HG03521 (cell line): Measurements from ENCODE around the gene DNMT3A.

ENCODE experiments used
- ATAC-seq: cut with Tn5 transposase; IDR thresholded peaks from one replicate; pipeline ENCODE4 v1.9.1; 2021; ENCODE audit warnings: mild to moderate bottlenecking, moderate library complexity; ENCODE audit not compliant: unreplicated experiment

The DNMT3A gene

DNA sequence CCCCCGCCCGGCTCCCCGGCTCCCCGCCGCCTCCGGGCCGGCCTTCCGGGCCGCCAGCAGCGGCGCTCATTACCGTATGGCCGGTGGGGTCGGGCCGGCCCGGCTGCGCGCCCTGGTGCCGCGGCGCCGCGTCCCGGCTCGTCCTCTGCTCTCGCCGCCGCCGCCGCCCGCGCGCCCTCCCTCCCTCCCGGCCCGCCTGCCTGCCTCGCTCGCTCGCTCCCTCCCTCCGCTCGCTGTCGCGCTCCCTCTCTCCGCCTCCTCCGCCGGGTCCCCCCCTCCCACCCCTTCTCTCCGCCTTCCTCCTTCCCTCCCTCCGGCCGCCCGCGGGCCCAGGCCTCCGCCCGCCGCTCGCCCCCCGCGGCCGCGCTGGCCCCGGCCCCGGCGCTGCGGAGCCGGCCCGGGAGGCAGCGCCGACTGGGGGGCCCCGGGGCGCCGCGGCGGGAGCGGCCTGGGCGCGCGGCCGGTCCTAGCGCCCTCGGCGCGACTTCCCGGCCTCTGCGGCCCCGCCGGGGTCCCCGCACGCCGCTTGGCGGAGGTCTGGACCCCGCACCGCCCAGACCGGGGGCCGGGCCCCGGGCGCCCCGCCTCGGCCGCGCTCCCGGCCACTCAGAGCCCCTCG is at the start of gene DNMT3A:
Gene DNMT3A (minus strand): TSS at position 173 of the 619 bp plus-strand sequence. CDS start 27,941 bp downstream, outside the sequence.
- peak; percentile 34 for ATAC-seq

DNA sequence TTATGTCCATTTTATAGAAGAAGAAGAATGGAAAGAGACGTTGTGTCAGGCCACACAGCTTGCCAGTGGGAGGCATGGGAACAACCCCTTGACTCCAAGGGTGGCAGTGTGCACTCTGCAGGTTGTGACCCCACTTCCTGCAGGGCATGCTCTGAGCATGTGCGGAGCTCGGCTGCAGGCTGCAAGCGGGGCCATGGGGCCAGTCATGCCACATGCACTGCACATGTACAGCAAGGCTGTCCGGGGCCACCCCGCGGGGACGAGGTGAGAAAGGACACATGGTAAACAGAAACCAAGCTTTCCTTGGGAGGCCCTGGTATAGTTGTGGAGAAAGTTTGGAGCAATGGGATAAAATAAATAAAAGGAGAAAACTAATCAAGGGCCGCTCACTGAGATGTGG is 47.4 kb upstream of the DNMT3A start:
- ATAC-seq = no peak

DNA sequence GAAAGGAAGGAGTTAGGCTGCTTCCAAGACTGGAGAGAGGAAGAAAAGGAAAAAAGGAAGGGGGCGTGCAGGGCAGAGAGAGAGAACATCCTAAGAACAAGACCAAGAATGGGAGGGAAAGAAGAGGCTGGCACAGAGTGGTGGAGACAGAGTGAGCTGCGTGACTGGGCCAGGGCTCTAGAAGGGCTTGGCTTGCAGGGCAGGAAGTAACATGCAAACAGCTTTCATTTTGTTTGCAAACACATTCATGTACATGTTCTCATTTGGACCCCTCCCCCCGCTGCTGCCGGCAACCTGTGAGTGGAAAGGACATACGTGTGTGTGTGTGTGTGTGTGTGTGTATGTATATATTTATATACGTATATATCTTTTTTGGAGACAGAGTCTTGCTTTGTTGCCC is 46.8 kb upstream of the DNMT3A start:
- ATAC-seq = no peak

DNA sequence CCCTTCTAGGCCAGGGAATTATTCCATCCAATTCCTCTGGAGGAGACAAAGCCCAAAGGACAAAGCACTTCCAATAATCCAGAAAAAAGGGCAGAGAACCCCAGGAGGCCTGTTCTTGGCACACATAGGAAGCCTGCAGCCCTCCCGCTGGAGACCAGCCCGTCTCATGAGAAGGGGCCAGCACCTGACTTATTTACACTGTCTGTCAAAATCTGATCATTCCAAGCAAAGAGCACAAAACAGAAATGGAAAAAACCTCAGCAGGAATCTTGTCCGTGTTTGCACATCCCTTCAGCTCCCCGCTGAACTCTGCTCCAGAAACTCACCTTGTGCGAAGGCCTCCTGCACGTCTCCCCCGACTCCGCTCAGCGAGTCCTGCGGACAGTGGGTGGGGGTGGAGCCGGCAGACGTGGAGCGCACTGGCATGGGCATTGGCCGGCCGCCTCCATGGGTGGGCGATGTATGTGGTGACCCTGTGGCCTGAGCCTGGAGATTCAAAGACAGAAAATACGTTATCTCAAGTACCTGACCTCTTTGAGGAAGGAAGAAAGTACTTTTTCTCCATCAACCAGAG is 46.2 kb upstream of the DNMT3A start:
- no peak for ATAC-seq

DNA sequence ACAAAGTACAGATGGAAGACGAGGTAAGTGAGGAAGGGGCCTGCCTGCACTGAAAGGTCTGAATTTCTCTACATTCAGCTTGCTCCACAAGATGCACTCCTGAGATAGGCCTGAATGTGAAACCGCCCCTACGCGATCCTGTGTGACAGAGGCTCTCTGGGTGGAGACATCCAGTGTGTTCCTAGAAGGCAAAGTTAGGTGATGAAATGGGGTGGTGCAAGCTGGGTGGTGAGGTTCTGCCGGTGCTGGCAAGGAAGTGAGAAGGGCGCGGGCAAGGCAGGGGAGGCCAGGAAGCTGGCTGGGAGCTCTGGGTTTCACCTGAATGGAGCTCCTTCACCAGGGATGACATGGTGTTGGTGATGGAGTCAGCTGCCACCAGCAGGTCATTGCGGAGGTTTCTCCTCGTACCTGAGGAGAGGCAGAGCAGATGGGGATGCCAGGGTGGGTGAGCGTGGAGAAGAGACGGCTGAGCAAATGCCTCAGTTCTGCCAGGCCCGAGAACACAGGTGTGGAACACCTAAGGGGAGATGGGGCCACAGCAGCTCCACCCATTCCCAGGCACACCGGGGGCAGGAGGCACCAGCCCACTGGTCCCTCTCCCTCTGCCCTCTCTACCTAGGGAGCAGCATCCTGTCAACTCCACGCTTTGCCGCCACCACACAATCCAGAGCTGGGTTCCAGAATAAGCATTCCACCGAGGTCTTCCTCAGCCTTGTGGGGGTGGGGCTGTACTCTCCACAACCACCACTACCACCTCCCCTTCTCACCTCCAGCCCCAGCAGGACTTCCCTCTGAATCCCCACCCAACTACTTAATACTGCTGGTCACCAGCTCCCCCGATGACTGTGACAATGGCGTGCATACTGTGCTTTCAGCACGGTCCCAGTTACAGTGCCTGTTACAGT is 45.5 kb upstream of the DNMT3A start:
- ATAC-seq = no peak

DNA sequence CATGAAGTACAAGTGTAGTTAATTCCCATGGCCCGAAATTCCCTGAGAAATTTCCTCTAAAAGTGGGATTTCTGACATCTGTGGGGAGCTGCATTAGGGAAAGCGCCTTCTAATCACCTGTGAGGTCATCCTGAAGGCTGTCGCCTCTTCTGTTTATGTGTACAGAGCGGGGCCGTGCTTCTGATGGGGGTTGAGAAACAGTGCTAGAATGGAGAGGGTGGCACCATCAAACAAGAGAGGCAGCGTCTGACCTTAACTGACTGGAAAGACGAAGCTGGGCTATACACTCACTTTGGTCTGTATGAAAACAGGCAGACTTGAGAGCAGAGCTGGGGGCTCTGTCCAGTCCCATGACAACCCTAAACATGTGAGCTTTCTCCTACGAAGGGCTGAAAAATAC is 44.2 kb upstream of the DNMT3A start:
- ATAC-seq = no peak

DNA sequence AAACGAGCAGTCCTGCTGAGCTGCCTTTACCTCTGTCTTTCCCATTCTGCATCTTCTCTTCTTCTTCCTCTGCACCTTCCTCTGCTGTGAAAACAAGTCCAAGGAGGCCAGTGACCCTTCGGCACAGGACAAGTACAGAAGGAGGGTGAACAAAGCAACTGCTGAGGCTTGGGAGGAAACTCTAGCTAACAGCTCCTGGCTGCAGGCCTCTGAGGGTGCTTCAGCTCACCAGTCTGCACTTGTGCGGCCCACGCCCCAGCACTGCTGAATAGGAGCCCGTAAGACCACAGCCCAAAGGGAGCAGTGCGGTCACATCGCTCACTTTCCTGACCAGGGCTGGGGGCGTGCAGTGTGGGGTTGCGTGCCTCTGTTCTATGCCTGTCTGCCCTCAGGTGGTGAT is 42.1 kb upstream of the DNMT3A start:
- ATAC-seq = no peak

DNA sequence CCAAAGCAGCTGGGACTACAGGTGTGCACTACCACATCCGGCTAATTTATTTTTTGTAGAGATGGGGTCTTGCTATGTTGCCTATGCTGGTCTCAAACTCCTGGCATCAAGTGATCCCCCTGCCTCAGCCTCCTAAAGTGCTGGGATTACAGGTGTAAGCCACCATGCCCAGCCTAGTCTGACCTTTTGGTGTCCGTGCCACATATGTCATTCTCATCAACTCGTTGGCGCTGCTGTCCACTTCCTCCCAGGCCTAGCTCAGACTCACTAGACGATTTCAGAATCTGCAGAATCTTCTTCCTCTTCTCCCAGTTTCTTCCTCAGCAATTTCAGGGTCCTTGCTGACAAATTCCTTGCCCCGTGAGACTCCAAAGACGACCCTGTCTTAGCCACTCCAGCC is 39.8 kb upstream of the DNMT3A start:
- ATAC-seq = no peak

DNA sequence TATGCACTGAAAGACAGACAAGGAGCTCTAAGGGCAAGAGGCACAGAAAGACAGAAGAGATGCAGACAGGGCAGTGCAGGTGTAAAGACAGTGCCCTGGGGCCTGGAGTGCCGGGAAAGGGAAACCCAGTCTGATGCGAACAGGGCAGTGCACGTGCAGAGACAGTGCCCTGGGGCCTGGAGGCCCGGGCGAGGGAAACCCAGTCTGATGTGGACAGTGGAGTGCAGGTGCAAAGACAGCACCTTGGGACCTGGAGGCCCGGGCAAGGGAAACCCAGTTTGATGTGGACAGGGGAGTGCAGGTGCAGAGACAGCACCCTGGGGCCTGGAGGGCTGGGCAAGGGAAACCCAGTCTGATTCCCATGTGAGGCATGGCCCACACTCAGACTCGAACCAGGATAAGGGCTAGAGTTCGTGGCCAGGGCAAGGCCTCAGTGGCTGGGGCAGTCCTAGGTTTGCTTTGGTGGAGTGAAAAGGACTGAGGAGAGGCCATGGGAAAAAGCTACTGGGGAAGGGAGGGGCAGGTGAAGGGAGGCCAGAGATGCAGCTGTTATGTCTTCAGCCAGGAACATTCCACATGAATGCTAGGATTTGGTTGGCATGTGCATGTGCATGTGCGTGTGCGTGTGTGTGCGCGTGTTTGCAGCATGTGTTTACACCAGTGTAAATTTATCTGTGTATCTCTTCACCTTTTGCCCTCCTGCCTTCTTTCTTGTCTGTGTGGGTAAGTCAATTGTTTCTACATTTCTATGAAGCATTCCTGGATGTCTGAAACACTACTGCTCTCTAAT is 39.1 kb upstream of the DNMT3A start:
- ATAC-seq = no peak

DNA sequence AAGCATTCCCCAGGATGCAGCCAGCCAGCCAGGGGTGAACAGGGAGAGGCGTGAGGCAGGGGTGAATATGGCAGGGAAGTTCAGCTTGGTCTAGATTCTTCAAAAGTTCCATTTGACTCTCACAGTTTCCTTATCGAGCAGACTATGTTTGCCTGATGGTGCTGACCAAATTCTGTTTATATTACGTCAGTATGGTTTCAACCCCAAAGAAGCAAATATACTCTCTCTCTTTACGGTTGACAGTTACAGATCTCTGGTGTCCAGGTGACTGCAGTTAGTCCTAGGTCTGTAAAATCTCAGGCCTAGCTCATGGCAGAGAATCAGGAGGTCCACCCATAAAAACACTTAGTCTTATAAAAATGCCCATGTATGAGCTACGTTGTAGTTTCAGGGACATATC is 38.3 kb upstream of the DNMT3A start:
- no peak for ATAC-seq

DNA sequence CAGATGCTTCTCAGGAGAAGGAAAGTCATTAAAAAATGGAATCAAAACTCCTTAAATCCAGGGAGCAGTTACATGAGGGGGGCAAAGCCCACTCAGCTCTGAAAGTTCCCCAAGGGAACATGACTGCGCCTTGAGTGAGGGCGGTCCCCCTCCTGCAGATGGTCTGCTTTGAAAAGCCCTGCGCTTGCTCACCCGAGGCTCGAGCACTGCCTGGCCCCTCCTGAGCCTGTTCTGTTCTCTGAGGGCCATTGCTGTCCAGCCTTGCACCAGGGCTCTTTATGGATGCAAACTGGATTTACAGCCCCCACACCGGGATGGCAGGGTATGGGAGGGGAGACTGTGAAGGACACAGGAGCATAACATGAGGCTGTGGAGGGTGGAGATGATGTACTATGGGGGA is 37.8 kb upstream of the DNMT3A start:
- ATAC-seq = no peak

DNA sequence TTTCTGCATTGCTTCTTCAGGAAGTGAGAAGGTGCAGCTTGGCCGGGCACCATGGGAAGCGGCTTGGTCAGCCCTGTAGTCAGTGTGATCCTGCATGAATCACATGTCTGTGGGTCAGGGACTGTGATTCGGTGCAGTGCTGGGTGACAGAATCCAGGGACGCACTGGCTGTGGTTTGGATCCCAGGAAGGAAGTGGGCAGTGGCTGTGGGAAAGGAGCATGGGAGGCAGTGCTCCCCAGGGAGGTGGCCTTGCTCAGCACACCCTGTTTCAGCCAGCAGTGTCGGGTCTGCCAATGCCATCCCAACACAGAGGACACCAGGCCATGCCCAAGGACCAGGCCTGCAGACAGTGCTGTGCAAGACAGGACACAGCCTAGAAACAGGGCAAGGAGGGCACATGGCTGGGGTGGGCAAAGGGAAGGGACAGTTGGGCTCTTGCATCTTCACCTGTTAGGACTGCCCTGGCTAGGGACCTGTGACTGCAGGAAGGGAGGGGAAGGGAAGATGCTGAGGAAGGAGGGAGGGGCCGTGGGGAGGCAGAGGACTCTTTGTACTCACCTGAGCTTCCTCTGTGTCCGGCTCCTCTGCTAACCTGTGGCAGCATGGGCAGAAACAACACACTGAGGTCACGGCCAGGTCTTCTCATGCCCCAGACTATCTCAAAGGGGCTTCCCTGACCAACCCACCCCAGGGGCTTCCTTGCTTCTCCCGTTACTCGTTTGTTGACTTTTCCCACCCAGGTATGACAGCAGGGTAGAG is 37.2 kb upstream of the DNMT3A start:
- no peak for ATAC-seq

DNA sequence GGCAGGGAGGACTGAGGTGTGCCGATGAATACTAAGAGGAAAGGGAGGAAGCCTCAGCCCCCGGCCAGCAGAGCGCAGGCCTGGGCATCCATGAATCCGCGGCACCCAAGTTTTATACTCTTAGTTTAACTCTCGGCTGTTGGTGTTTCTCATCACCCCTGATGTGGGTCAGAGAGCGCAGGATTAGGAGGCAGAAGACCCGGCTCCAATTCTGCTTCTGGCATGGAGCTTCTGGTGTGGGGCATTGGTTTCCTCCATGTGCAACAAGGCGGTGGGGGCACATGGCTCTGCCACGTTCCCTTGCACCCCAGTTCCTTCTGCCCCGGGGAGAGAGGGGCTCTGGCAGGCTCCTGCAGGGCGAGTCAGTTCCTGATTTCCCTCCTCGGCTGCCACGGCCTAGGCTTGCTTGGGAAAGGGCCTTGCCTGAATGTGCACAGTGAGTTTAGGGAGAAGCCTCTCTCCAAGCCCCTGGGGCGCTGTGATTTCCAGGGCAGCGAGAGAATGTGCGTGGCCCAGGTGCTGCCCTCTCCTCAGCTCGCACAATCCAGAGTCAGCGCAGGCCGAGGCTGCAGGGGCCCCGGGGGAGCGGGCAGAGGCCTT is 36.2 kb upstream of the DNMT3A start:
- ATAC-seq = no peak

DNA sequence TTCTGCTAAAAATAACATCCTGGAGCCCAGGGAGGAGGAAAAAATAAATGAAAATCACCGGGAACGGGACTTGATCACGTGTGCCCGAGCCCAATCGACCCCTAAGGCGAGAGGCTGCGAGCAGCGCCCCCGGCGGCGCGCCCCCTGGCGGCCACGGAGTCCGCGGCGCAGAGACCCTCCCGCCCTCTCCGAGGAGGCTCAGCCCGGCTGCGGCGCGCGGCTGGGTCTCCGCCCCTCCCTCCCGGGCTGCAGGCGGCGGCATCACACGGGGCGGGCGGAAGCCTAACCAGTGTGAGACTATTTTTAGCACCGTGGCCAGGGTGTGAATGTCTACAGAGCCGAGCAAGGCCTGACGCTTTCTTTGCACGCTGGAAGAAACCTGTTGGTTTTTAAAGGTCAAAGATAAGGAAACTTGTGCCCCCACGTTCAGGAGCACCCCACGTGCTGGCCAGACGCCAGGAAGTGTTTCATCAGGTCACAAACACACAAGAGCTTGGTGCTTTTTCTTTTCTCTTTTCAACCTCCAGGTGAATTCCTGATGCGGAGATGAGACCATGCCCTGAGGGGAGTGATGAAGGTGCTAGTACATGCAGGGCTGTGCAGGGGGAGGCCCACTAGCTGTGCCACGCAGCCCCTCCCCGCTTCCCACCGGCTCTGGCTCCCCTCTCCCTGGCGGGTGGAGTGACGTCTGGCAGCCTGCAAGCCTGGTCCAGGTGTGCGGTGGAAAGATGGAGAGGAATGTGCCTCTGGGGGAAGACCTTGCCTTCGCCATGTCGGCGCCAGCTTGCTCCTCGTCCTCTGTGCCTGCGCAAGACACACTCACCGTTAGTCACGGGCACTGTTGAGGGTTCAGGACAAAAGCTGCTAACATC is 35.3 kb upstream of the DNMT3A start:
- peak; percentile 91 for ATAC-seq

DNA sequence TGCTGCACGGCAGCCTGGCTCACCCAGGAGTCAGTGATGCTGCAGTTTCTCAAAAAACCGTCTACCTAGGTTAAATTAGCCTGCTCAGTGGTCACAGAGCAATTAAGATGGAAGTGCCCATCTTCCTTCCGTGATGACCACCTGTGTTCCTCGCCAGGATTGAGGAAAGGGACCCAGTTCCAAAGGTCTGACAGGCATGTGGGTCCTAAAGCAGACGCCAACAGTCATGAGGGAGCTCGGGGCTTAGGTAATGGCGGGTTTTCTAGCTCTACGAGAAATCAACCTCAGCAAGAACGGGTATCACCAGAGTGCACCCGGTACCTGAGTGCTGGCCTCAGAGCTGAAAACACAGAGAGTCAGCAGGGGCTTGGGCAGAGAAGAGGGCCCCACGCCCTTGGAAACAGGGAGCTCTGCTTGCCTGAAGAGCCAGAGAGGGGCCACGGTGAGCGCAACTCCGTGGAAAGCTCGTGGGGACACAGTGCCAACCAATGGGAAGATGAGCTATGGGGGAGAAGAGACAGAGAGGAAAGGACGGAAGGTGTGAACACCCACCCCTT is 34.3 kb upstream of the DNMT3A start:
- ATAC-seq = no peak

DNA sequence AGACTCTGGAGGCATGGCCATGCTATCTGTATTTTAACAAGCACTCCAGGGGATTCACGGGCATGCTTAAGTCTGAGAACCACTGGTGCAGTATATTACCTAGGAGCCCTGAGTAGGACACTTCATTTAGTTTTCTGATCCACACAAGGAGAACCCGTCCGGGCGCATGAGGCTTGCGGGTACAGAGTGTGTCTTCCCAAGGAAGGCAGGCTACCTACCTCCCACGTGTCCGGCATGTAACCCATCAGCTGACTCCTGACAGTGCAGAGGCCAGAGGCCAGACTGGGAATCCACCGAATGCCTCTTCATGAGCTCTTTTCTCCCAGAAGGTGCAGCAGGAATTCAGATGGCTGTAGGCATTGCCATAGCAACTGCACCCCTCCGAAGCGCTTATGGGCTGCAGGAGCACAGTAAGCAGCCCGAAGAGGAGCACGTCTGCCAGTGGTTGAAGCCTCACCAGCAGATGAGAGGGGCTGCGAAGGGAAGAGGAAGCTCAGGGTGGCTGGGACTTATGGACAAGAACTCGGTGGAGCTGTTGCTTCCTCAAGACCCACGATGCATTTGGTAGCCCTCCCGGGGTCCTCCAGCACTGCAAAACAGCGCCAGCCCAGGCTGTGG is 33.8 kb upstream of the DNMT3A start:
- ATAC-seq = no peak

DNA sequence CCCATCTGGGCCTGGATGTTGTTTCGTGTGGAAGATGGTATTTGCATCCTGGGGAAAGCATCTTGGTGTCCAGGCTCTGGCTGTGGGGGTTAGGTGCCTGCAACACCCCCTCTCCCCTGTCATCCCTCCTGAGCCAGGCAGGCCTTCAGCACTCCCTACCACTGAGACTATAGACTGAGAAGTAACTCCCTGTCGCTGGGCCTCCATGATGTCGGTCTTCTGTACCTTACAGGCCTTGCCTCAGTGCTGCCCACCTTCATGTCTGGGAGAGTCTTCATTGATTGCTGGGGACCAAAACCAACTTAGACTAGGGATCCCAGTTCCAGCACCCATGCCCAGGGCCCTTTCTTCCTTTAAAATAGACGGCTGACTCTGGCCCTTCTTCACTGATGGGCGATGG is 33.1 kb upstream of the DNMT3A start:
- ATAC-seq = no peak

DNA sequence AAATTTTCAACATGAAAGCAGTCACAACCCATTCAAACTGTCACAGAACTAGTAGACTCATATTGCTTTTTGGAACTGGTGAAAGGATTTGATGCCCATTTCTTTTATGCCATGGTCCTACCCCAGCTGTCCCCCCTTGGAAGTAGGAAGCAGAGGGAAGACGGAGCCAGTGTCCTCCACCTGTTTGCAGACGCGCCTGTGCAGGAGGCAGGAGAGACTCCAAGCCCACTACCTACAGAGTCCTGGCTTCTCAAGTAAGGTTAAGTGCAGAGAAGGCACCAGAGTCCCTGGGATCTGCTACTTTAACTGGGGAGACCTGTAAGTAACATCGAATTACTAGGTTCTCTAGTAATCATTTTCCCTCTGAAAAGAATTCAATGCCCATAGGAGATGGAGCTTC is 32.7 kb upstream of the DNMT3A start:
- ATAC-seq = no peak
